Liver (tissue), 9 donors: Measurements from ENCODE around the gene TBX15. TPM values are rescaled to one million over a fixed set of nuclear protein-coding genes. Genes with fewer than 3 reads are reported as not detected.

Experiments
- DNase-seq: peaks from one replicate; pipeline ENCODE4 v3.0.0-alpha.2; 2017; ENCODE audit warnings: low spot score
- H3K27ac ChIP-seq, 2 donors: one replicate each; pipeline ENCODE4 v1.7.0; 2013; ENCODE audit warnings: inconsistent platforms in 2 of 2, low read length in 2 of 2, control low read depth in 1 of 2, low read depth in 1 of 2, mild to moderate bottlenecking in 1 of 2
- H3K27me3 ChIP-seq, 4 donors: one replicate each; pipeline versions ENCODE4 v1.6.1 to v1.7.0; 2013; ENCODE audit warnings: low read length in 3 of 4, inconsistent platforms in 1 of 4, mild to moderate bottlenecking in 1 of 4, moderate library complexity in 1 of 4; ENCODE audit not compliant: control insufficient read depth in 4 of 4, insufficient read depth in 4 of 4
- H3K36me3 ChIP-seq, 4 donors: one replicate each; pipeline versions ENCODE4 v1.6.1 to v1.7.0; 2013; ENCODE audit warnings: low read length in 3 of 4, mild to moderate bottlenecking in 3 of 4, low read depth in 1 of 4, moderate library complexity in 1 of 4; ENCODE audit not compliant: control insufficient read depth in 4 of 4, insufficient read depth in 3 of 4
- H3K4me1 ChIP-seq, 4 donors: one replicate each; pipeline versions ENCODE4 v1.6.1 to v1.7.0; 2013; ENCODE audit warnings: low read length in 3 of 4, mild to moderate bottlenecking in 3 of 4, moderate library complexity in 1 of 4; ENCODE audit not compliant: control insufficient read depth in 4 of 4, insufficient read depth in 4 of 4
- H3K4me3 ChIP-seq, 3 donors: one replicate each; pipeline versions ENCODE4 v1.6.1 to v1.7.0; 2013; ENCODE audit warnings: low read length in 3 of 3, control low read depth in 1 of 3, low read depth in 1 of 3, mild to moderate bottlenecking in 1 of 3
- H3K9ac ChIP-seq, 2 donors: one replicate each; pipeline ENCODE4 v1.7.0; 2013; ENCODE audit warnings: low read length in 2 of 2, mild to moderate bottlenecking in 2 of 2, moderate library complexity in 2 of 2, control low read depth in 1 of 2, low read depth in 1 of 2
- H3K9me3 ChIP-seq, 4 donors: one replicate each; pipeline versions ENCODE4 v1.6.1 to v1.7.0; 2013; ENCODE audit warnings: low read length in 3 of 4; ENCODE audit not compliant: control insufficient read depth in 4 of 4
- EGR1 ChIP-seq, 2 donors: IDR thresholded peaks; 2 replicates each; pipeline ENCODE4 v1.6.1; 2016 to 2018; ENCODE audit warnings: antibody characterized with exemption in 2 of 2, low read depth in 2 of 2
- HNF4G ChIP-seq: IDR thresholded peaks from 2 replicates; pipeline ENCODE4 v1.6.1; 2016; ENCODE audit warnings: antibody characterized with exemption
- NR2F2 ChIP-seq: IDR thresholded peaks from 2 replicates; pipeline ENCODE4 v1.6.1; 2016; ENCODE audit warnings: antibody characterized with exemption
- RAD21 ChIP-seq, 2 donors: IDR thresholded peaks; 2 replicates each; pipeline ENCODE4 v1.6.1; 2016; ENCODE audit warnings: antibody characterized with exemption in 2 of 2, mild to moderate bottlenecking in 2 of 2
- RXRA ChIP-seq, 2 donors: IDR thresholded peaks; 2 replicates each; pipeline ENCODE4 v1.6.1; 2017 to 2018; ENCODE audit warnings: antibody characterized with exemption in 2 of 2, mild to moderate bottlenecking in 1 of 2
- WGBS: extraction: QIAGEN DNeasy Blood & Tissue Kit; methylation state at CpG from one replicate; pipeline ENCODE4 v1.1.7; 2013; 5-methylcytosine and 5-hydroxymethylcytosine counted together
- polyA plus RNA-seq, 2 donors: library from polyadenylated mRNA; stranded (reverse) in 1 of 2; unstranded in 1 of 2; fragments of 200-250 nt in 1 of 2; fragments of >200 nt in 1 of 2; fragmentation: Nextera tagmentation in 1 of 2; extraction: Ambion mirVana in 1 of 2; gene quantifications; one replicate each; pipeline versions ENCODE4 v1.2.1 to v1.2.3, GENCODE V29; 2013 to 2015
- total RNA-seq, 2 donors: library from RNA; depleted of rRNA; stranded (reverse); fragments of >200 nt; gene quantifications; one replicate each; pipeline ENCODE4 v1.2.3, GENCODE V29; 2014
- TF ChIP-seq, protein P1 (sequence below): fragments of 150-350 bp; IDR thresholded peaks from 2 replicates; pipeline ENCODE4 v1.5.1; 2017; ENCODE audit warnings: improper control_type of control experiment, low read depth, low read length; ENCODE audit not compliant: missing input control
- TF ChIP-seq, protein P2 (sequence below): IDR thresholded peaks from 2 replicates; pipeline ENCODE4 v1.6.1; 2016; ENCODE audit warnings: antibody characterized with exemption
- TF ChIP-seq, protein P3 (sequence below): IDR thresholded peaks from 2 replicates; pipeline ENCODE4 v1.6.1; 2016; ENCODE audit warnings: antibody characterized with exemption, mild to moderate bottlenecking
- donor health status: healthy.
- donor health status: healthy.
- donor health status: healthy.
- donor health status: healthy.
- donor health status: healthy.

TBX15 gene
- total and polyA plus RNA-seq, 4 donors: 0.09 to 15.5 (median 3.5) TPM

GRCh38 chr1:118993700-118994026, 5.5 kb upstream of the TBX15 start:
- H3K27me3 ChIP-seq: peaks cover 8 to 37% (median 24%) of the 10 kb centered on the region in 4 donors
- H3K9ac ChIP-seq: no peak overlapping the region
- 10% methylated on average over 9 of the region's 9 CpGs for whole genome bisulfite sequencing
- peaks cover 0 to 3% (median 0%) of the 10 kb centered on the region in 4 donors for H3K4me1 ChIP-seq
- no peak overlapping the region for H3K4me3 ChIP-seq
- H3K27ac ChIP-seq: no peak overlapping the region
- TF ChIP-seq RAD21 (IDR thresholded peaks at IDR 0.05): peak in 1 of 2 donors; percentile 9
- TF ChIP-seq, protein P1, sequence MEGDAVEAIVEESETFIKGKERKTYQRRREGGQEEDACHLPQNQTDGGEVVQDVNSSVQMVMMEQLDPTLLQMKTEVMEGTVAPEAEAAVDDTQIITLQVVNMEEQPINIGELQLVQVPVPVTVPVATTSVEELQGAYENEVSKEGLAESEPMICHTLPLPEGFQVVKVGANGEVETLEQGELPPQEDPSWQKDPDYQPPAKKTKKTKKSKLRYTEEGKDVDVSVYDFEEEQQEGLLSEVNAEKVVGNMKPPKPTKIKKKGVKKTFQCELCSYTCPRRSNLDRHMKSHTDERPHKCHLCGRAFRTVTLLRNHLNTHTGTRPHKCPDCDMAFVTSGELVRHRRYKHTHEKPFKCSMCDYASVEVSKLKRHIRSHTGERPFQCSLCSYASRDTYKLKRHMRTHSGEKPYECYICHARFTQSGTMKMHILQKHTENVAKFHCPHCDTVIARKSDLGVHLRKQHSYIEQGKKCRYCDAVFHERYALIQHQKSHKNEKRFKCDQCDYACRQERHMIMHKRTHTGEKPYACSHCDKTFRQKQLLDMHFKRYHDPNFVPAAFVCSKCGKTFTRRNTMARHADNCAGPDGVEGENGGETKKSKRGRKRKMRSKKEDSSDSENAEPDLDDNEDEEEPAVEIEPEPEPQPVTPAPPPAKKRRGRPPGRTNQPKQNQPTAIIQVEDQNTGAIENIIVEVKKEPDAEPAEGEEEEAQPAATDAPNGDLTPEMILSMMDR: no peak
- peaks cover 0 to 20% (median 2%) of the 10 kb centered on the region in 4 donors for H3K9me3 ChIP-seq
- H3K36me3 ChIP-seq: no peaks in the 10 kb centered on the region
- no peak for DNase-seq

GRCh38 chr1:118992868-118993699, 4.9 kb upstream of the TBX15 start:
- H3K9ac ChIP-seq: no peak overlapping the region
- H3K36me3 ChIP-seq: no peaks in the 10 kb centered on the region
- no peak overlapping the region for H3K4me3 ChIP-seq
- DNase-seq: no peak
- H3K27me3 ChIP-seq: peaks cover 6 to 37% (median 24%) of the 10 kb centered on the region in 4 donors
- peaks cover 0 to 3% (median 0%) of the 10 kb centered on the region in 4 donors for H3K4me1 ChIP-seq
- peaks cover 0 to 25% (median 2%) of the 10 kb centered on the region in 4 donors for H3K9me3 ChIP-seq
- H3K27ac ChIP-seq: no peak overlapping the region
- TF ChIP-seq EGR1 (IDR thresholded peaks at IDR 0.05; ENCODE audit: low read depth in 2 of 2) (no peak), RXRA (IDR thresholded peaks at IDR 0.05) (no peak), NR2F2 (no peak), HNF4G (no peak)
- TF ChIP-seq, protein P2, sequence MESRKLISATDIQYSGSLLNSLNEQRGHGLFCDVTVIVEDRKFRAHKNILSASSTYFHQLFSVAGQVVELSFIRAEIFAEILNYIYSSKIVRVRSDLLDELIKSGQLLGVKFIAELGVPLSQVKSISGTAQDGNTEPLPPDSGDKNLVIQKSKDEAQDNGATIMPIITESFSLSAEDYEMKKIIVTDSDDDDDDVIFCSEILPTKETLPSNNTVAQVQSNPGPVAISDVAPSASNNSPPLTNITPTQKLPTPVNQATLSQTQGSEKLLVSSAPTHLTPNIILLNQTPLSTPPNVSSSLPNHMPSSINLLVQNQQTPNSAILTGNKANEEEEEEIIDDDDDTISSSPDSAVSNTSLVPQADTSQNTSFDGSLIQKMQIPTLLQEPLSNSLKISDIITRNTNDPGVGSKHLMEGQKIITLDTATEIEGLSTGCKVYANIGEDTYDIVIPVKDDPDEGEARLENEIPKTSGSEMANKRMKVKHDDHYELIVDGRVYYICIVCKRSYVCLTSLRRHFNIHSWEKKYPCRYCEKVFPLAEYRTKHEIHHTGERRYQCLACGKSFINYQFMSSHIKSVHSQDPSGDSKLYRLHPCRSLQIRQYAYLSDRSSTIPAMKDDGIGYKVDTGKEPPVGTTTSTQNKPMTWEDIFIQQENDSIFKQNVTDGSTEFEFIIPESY: no peak
- TF ChIP-seq, protein P3, sequence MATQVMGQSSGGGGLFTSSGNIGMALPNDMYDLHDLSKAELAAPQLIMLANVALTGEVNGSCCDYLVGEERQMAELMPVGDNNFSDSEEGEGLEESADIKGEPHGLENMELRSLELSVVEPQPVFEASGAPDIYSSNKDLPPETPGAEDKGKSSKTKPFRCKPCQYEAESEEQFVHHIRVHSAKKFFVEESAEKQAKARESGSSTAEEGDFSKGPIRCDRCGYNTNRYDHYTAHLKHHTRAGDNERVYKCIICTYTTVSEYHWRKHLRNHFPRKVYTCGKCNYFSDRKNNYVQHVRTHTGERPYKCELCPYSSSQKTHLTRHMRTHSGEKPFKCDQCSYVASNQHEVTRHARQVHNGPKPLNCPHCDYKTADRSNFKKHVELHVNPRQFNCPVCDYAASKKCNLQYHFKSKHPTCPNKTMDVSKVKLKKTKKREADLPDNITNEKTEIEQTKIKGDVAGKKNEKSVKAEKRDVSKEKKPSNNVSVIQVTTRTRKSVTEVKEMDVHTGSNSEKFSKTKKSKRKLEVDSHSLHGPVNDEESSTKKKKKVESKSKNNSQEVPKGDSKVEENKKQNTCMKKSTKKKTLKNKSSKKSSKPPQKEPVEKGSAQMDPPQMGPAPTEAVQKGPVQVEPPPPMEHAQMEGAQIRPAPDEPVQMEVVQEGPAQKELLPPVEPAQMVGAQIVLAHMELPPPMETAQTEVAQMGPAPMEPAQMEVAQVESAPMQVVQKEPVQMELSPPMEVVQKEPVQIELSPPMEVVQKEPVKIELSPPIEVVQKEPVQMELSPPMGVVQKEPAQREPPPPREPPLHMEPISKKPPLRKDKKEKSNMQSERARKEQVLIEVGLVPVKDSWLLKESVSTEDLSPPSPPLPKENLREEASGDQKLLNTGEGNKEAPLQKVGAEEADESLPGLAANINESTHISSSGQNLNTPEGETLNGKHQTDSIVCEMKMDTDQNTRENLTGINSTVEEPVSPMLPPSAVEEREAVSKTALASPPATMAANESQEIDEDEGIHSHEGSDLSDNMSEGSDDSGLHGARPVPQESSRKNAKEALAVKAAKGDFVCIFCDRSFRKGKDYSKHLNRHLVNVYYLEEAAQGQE: no peak
- TF ChIP-seq, protein P1: no peak
- 11% methylated on average over 53 of the region's 53 CpGs for whole genome bisulfite sequencing
